ENCODE measurements around the gene MAGI2.

MAGI2 gene

GRCh38 chr7:78357709-78358108 lies 1095.8 kb downstream of the MAGI2 start:
- no peak for TF ChIP-seq EZH2phosphoT487 (IDR thresholded peaks at IDR 0.05; ENCODE audit: borderline replicate concordance, low read length)
- TF ChIP-seq, protein P1, sequence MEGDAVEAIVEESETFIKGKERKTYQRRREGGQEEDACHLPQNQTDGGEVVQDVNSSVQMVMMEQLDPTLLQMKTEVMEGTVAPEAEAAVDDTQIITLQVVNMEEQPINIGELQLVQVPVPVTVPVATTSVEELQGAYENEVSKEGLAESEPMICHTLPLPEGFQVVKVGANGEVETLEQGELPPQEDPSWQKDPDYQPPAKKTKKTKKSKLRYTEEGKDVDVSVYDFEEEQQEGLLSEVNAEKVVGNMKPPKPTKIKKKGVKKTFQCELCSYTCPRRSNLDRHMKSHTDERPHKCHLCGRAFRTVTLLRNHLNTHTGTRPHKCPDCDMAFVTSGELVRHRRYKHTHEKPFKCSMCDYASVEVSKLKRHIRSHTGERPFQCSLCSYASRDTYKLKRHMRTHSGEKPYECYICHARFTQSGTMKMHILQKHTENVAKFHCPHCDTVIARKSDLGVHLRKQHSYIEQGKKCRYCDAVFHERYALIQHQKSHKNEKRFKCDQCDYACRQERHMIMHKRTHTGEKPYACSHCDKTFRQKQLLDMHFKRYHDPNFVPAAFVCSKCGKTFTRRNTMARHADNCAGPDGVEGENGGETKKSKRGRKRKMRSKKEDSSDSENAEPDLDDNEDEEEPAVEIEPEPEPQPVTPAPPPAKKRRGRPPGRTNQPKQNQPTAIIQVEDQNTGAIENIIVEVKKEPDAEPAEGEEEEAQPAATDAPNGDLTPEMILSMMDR (IDR thresholded peaks at IDR 0.05; ENCODE audit: low read depth, low read length, poor library complexity, severe bottlenecking): no peak
- no peaks in the 10 kb centered on the region for H3K9me2 ChIP-seq (replicated peaks; ENCODE audit: control insufficient read depth, low read length)
- H3K27me3 ChIP-seq (ENCODE audit: control insufficient read depth, low read length): no peaks in the 10 kb centered on the region
- no peak overlapping the region for H3K27ac ChIP-seq (ENCODE audit: low read depth, low read length)
- H3K79me2 ChIP-seq (ENCODE audit: control insufficient read depth, low read length): no peaks in the 10 kb centered on the region
- H3K4me1 ChIP-seq (ENCODE audit: control insufficient read depth, low read length): no peaks in the 10 kb centered on the region
- no peaks in the 10 kb centered on the region for H3F3A ChIP-seq (ENCODE audit: control insufficient read depth, insufficient read depth)
- H3K9me3 ChIP-seq (ENCODE audit: control insufficient read depth, insufficient read depth, low read length): no peaks in the 10 kb centered on the region
- no peaks in the 10 kb centered on the region for H4K20me1 ChIP-seq (ENCODE audit: control insufficient read depth, insufficient read depth, low read depth, low read length)
- H3K4me3 ChIP-seq (ENCODE audit: low read length): no peak overlapping the region
- H3K4me2 ChIP-seq (ENCODE audit: low read length): no peak overlapping the region
- no peaks in the 10 kb centered on the region for H3K36me3 ChIP-seq (ENCODE audit: control insufficient read depth, low read length)

DNA sequence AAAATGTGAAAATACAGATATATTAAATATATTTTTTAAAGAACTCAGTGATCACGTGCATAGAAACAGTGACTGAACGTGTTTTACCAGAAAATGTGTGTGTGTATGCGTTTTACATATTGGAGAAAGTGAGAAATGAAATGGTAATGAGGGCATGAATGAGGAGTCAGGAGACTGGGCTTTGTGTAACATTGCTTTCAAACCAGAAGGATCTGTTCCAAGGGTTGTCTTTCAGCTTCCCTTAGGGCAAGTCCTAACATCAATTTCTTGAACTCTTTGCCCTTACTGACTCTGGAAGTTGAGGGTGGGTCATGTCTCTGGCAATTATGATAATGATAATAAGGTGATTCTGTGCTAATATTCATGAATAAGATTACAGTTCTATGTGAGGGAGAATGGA lies 1097.6 kb downstream of the MAGI2 start:
- no peaks in the 10 kb centered on the region for H3K27me3 ChIP-seq (ENCODE audit: control insufficient read depth, low read length)
- H3K79me2 ChIP-seq (ENCODE audit: control insufficient read depth, low read length): no peaks in the 10 kb centered on the region
- no peaks in the 10 kb centered on the region for H3K36me3 ChIP-seq (ENCODE audit: control insufficient read depth, low read length)
- H3K4me1 ChIP-seq (ENCODE audit: control insufficient read depth, low read length): no peaks in the 10 kb centered on the region
- TF ChIP-seq EZH2phosphoT487 (IDR thresholded peaks at IDR 0.05; ENCODE audit: borderline replicate concordance, low read length): no peak
- TF ChIP-seq, protein P1 (IDR thresholded peaks at IDR 0.05; ENCODE audit: low read depth, low read length, poor library complexity, severe bottlenecking): no peak
- H3K4me2 ChIP-seq (ENCODE audit: low read length): no peak overlapping the region
- H3K4me3 ChIP-seq (ENCODE audit: low read length): no peak overlapping the region
- no peaks in the 10 kb centered on the region for H4K20me1 ChIP-seq (ENCODE audit: control insufficient read depth, insufficient read depth, low read depth, low read length)
- no peaks in the 10 kb centered on the region for H3K9me2 ChIP-seq (replicated peaks; ENCODE audit: control insufficient read depth, low read length)
- H3K9me3 ChIP-seq (ENCODE audit: control insufficient read depth, insufficient read depth, low read length): no peaks in the 10 kb centered on the region
- no peak overlapping the region for H3K27ac ChIP-seq (ENCODE audit: low read depth, low read length)
- no peaks in the 10 kb centered on the region for H3F3A ChIP-seq (ENCODE audit: control insufficient read depth, insufficient read depth)

DNA sequence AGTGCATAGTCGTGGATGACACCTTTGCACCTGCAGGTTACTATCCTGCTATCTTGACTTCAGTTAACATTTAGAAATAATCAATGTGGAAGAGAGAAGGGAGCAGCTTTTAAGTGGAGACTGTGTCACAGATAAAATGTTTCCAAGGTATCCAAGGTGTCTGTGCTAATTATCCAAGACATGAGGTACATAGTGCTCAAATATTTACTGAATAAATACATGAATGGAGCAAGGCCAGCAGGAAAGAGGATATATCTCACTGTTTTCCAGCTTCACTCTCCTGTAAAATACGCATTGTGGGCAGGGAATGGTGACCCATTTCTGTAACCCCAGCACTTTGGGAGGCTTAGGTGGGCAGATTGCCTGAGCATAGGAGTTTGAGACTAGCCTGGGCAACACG lies 1102.5 kb downstream of the MAGI2 start:
- H3F3A ChIP-seq (ENCODE audit: control insufficient read depth, insufficient read depth): no peaks in the 10 kb centered on the region
- no peaks in the 10 kb centered on the region for H3K36me3 ChIP-seq (ENCODE audit: control insufficient read depth, low read length)
- TF ChIP-seq, protein P1 (IDR thresholded peaks at IDR 0.05; ENCODE audit: low read depth, low read length, poor library complexity, severe bottlenecking): no peak
- TF ChIP-seq EZH2phosphoT487 (IDR thresholded peaks at IDR 0.05; ENCODE audit: borderline replicate concordance, low read length): no peak
- H3K79me2 ChIP-seq (ENCODE audit: control insufficient read depth, low read length): no peaks in the 10 kb centered on the region
- no peaks in the 10 kb centered on the region for H3K9me2 ChIP-seq (replicated peaks; ENCODE audit: control insufficient read depth, low read length)
- H3K27ac ChIP-seq (ENCODE audit: low read depth, low read length): no peak overlapping the region
- no peaks in the 10 kb centered on the region for H4K20me1 ChIP-seq (ENCODE audit: control insufficient read depth, insufficient read depth, low read depth, low read length)
- no peak overlapping the region for H3K4me3 ChIP-seq (ENCODE audit: low read length)
- H3K4me1 ChIP-seq (ENCODE audit: control insufficient read depth, low read length): no peaks in the 10 kb centered on the region
- H3K4me2 ChIP-seq (ENCODE audit: low read length): no peak overlapping the region
- 0 out of 2 replicates have a peak, but pooled peaks cover 3% of the 10 kb centered on the region for H3K27me3 ChIP-seq (ENCODE audit: control insufficient read depth, low read length)
- H3K9me3 ChIP-seq (ENCODE audit: control insufficient read depth, insufficient read depth, low read length): no peaks in the 10 kb centered on the region
